OCI-M1 (cell line): ENCODE results near the gene PDE4D.
A peak's percentile ranks its signal among the peaks of the same experiment; 100 is the strongest.
"Not testable (repeated sequence)": the region's sequence is repeated elsewhere in the genome, so short reads cannot be mapped to it uniquely, and the experiment has no call there.

ENCODE experiments used
- DNase-seq: peaks from one replicate; lab custom pipeline; 2025; lab: John Stamatoyannopoulos, UW

PDE4D gene

GRCh38 chr5:59326596-59326995 is 566.9 kb downstream of the PDE4D start:
- no peak for DNase-seq

GRCh38 chr5:59325070-59325469 is 568.5 kb downstream of the PDE4D start:
- DNase-seq = no peak

GRCh38 chr5:59322894-59323293 is 570.6 kb downstream of the PDE4D start:
- DNase-seq = no peak

GRCh38 chr5:59322058-59322457 is 571.5 kb downstream of the PDE4D start:
- DNase-seq = no peak

GRCh38 chr5:59321642-59322041 is 571.9 kb downstream of the PDE4D start:
- DNase-seq = no peak

- DNase-seq = no peak
Observed at GRCh38 chr5:59320420-59320819, 573.1 kb downstream of the PDE4D start.

- no peak for DNase-seq
Observed at GRCh38 chr5:59319250-59319649, 574.3 kb downstream of the PDE4D start.

GRCh38 chr5:59317774-59318205 is 575.7 kb downstream of the PDE4D start:
- DNase-seq = no peak

GRCh38 chr5:59317023-59317773 is 576.3 kb downstream of the PDE4D start:
- peak; percentile 17 for DNase-seq

- DNase-seq = no peak
Observed at GRCh38 chr5:59312223-59312622, 581.3 kb downstream of the PDE4D start.

- not testable (repeated sequence) for DNase-seq
Observed at GRCh38 chr5:59308685-59309084, 584.8 kb downstream of the PDE4D start.

- not testable (repeated sequence) for DNase-seq
Observed at GRCh38 chr5:59303289-59303716, 590.2 kb downstream of the PDE4D start.

- DNase-seq = not testable (repeated sequence)
Observed at GRCh38 chr5:59302509-59302908, 591.0 kb downstream of the PDE4D start.

- DNase-seq = no peak
Observed at GRCh38 chr5:59301727-59302126, 591.8 kb downstream of the PDE4D start.

GRCh38 chr5:59300930-59301329 is 592.6 kb downstream of the PDE4D start:
- no peak for DNase-seq

GRCh38 chr5:59299006-59299405 is 594.5 kb downstream of the PDE4D start:
- DNase-seq = no peak

GRCh38 chr5:59296317-59297264 is 596.9 kb downstream of the PDE4D start:
- peak; percentile 80 for DNase-seq

- no peak for DNase-seq
Observed at GRCh38 chr5:59293700-59294099, 599.8 kb downstream of the PDE4D start.

- DNase-seq = no peak
Observed at GRCh38 chr5:59291941-59292340, 601.6 kb downstream of the PDE4D start.

GRCh38 chr5:59287884-59288283 is 605.6 kb downstream of the PDE4D start:
- DNase-seq = no peak

GRCh38 chr5:59287361-59287760 is 606.2 kb downstream of the PDE4D start:
- DNase-seq = no peak

GRCh38 chr5:59286510-59286909 is 607.0 kb downstream of the PDE4D start:
- no peak for DNase-seq
